CD4-positive, alpha-beta T cell treated with Interleukin-4 for 1 hour (primary cell): Measurements from ENCODE around the gene TSKU.

Source experiments
- DNase-seq, 2 donors: peaks; one replicate each; pipeline ENCODE4 v3.0.0-alpha.2; 2020 to 2022

TSKU gene

GRCh38 chr11:76783294-76783895 is at the start of gene TSKU:
Gene TSKU (plus strand): TSS chr11:76783356. CDS start chr11:76795617, 12,261 bp downstream.
- no peak for DNase-seq

GRCh38 chr11:76733906-76734305 is 49.2 kb upstream of the TSKU start:
- DNase-seq, result peak; percentile 31 to 68

- DNase-seq, result no peak
Observed at GRCh38 chr11:76734456-76735420, 48.4 kb upstream of the TSKU start.

GRCh38 chr11:76735841-76736240 is 47.3 kb upstream of the TSKU start:
- no peak for DNase-seq

- no peak for DNase-seq
Observed at GRCh38 chr11:76736266-76736665, 46.9 kb upstream of the TSKU start.

- DNase-seq, result no peak
Observed at GRCh38 chr11:76736773-76737495, 46.2 kb upstream of the TSKU start.

- DNase-seq, result no peak
Observed at GRCh38 chr11:76738618-76739240, 44.4 kb upstream of the TSKU start.

- DNase-seq, result no peak
Observed at GRCh38 chr11:76739798-76740197, 43.4 kb upstream of the TSKU start.

GRCh38 chr11:76740772-76741171 is 42.4 kb upstream of the TSKU start:
- no peak for DNase-seq

GRCh38 chr11:76742902-76743301 is 40.3 kb upstream of the TSKU start:
- no peak for DNase-seq

- DNase-seq, result no peak
Observed at GRCh38 chr11:76744186-76745043, 38.7 kb upstream of the TSKU start.

GRCh38 chr11:76745044-76745376 is 38.1 kb upstream of the TSKU start:
- no peak for DNase-seq

GRCh38 chr11:76745561-76746207 is 37.5 kb upstream of the TSKU start:
- no peak for DNase-seq

- no peak for DNase-seq
Observed at GRCh38 chr11:76747153-76747914, 35.8 kb upstream of the TSKU start.

GRCh38 chr11:76747915-76748860 is 35.0 kb upstream of the TSKU start:
- no peak for DNase-seq

GRCh38 chr11:76748948-76749347 is 34.2 kb upstream of the TSKU start:
- no peak for DNase-seq

- DNase-seq, result no peak
Observed at GRCh38 chr11:76750067-76750466, 33.1 kb upstream of the TSKU start.

GRCh38 chr11:76750746-76751145 is 32.4 kb upstream of the TSKU start:
- DNase-seq, result no peak

- DNase-seq, result no peak
Observed at GRCh38 chr11:76752321-76753143, 30.6 kb upstream of the TSKU start.
